Stimulated activated naive CD8-positive, alpha-beta T cell treated with anti-CD3 and anti-CD28 coated beads, Interleukin-15, amount 100 ng/mL, for 72 hours (primary cell): ENCODE measurements around the gene GPX3.
A peak's percentile ranks its signal among the peaks of the same experiment; 100 is the strongest.

Experiments used
- ATAC-seq: fragments of 150-1000 bp; cut with Tn5 transposase; 2 replicates; pipeline ENCODE4 v1.10.0; 2021; ENCODE audit warnings: mild to moderate bottlenecking, moderate library complexity
- DNase-seq, 2 donors: peaks; one replicate each; pipeline ENCODE4 v3.0.0; 2021 to 2022
- H3K27ac Mint-ChIP-seq, 2 donors: one replicate each; pipeline ENCODE4 v1.8.0; 2022; ENCODE audit warnings: mild to moderate bottlenecking in 2 of 2, mixed read lengths in 2 of 2, moderate library complexity in 2 of 2
- H3K27me3 Mint-ChIP-seq: one replicate; pipeline ENCODE4 v1.8.0; 2022; ENCODE audit warnings: mixed read lengths
- H3K4me1 Mint-ChIP-seq: one replicate; pipeline ENCODE4 v1.8.0; 2022; ENCODE audit warnings: mild to moderate bottlenecking, mixed read lengths
- H3K4me3 Mint-ChIP-seq, 2 donors: one replicate each; pipeline ENCODE4 v1.8.0; 2022; ENCODE audit warnings: mild to moderate bottlenecking in 2 of 2, mixed read lengths in 2 of 2, moderate library complexity in 1 of 2
- H3K9me3 Mint-ChIP-seq, 2 donors: one replicate each; pipeline ENCODE4 v1.8.0; 2022; ENCODE audit warnings: mixed read lengths in 2 of 2

The GPX3 gene

DNA sequence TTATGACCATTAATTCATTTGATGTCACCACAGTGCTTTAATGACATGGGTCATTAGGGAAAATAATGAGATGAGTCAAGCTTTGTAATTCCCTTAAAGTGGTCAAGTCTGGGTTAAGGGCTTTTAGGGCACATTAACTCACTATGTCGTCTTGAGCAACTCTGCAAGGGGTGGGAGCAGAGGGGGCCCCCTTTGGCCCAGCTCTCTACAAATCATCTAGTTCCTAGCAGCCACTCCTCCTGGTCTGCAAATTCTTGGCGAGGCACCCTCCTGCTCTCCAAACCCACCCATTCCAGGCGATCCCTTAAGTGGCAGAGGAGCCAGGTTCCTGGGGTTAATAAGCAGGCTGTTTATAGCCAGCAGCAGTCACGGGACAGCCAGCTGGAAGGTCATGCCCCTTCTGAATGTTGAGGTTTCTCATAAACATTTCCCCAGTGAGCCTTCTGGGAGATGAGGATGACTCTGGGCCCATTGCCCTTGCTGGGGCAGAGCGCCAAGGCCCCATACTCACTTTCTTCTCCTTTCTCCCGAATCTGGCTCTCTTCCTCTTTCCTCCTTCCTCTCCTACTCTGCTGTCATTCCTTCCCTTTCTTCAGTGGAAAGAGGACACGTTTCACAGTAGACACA is 14.3 kb upstream of the GPX3 start:
- no peaks in the 10 kb centered on the region for H3K4me1 Mint-ChIP-seq
- no peak overlapping the region for H3K4me3 Mint-ChIP-seq
- ATAC-seq (no peak), DNase-seq (no peak)
- peaks cover 9% of the 10 kb centered on the region for H3K27me3 Mint-ChIP-seq
- H3K27ac Mint-ChIP-seq = no peak overlapping the region
- no peaks in the 10 kb centered on the region for H3K9me3 Mint-ChIP-seq

DNA sequence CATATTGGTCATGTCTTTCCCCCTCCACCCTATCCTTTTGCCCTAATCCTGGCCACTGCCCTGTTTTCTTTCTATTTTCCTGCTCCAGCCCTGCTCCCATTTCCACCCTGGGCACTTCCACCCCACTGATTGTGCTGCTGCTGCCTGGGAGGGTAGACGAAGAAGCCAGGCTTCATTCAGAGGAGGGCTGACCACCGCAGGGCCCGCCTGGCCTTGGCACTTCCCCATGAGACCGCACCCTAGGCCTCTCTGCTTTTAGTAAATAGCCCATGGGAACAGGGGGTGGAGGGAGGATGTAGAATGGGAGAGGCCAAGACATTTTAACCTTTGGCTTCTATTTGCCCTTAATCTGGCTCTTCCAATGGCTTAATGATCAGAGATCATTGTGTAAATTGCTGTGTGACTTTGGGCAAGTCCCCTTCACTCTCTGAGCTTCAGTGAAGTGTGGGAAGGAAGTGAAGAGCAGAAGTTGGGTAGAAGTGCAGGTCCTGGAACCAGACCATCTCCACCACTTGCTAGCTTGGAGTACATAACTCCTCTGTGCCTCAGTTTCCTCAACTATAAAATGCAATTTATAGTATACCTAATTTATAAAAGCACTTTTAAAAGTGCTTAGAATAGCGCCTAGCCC is 13.6 kb upstream of the GPX3 start:
- no peak overlapping the region for H3K27ac Mint-ChIP-seq
- ATAC-seq = no peak
- H3K4me3 Mint-ChIP-seq = no peak overlapping the region
- H3K4me1 Mint-ChIP-seq = no peaks in the 10 kb centered on the region
- H3K9me3 Mint-ChIP-seq = no peaks in the 10 kb centered on the region
- DNase-seq = no peak
- H3K27me3 Mint-ChIP-seq = peaks cover 17% of the 10 kb centered on the region

DNA sequence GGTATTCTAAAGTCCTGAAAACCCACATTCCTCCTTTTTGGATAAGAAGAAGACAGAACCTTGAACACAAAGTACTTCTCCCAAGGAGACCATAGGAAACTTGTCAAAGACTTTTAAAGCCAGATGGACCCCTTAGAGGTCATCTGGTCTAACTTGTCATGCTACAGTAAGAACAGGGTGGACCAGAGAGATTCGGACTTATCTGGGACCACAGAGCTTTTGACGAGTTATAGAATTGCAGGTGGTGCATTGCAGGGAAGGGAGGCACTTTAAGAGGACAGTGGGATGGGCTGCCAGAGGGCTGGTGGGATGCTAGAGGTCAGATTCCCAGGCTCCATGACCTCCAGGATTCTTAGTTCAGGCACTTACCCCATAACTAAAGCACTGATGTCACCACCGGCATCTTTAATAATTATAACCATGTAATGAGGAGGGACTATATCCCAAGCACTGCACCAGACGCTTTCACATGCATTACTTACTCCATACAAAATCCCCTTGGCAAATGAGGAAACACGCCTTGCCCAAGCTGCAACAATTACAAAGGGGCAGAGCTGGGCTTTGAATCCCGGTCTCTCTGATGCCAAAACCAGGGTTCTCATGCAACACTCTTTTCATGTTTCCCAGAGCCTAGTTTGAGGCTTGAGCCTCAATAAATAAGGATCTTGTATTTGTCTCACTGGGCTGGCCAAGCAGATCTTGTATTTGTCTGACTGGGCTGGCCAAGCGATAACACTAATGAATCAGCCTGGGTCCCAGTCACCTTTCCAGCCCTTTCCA is 12.8 kb upstream of the GPX3 start:
- H3K4me3 Mint-ChIP-seq = no peak overlapping the region

DNA sequence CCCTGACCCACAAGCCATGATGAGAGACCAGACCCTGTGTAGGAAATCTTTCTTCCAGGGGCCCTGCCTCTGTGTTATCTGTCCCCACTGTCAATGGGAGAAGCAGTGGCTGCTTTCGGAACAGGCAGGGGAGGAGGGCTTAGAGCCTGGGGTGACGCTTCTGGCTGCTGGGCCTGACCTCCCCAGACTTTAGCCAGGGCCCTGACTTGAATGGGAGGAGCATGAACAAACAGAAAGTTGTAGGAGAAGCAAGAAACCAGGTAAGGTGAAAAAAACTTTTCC is 12.2 kb upstream of the GPX3 start:
- Mint-ChIP-seq H3K9me3 (no peaks in the 10 kb centered on the region), H3K4me3 (no peak overlapping the region), H3K27me3 (peaks cover 19% of the 10 kb centered on the region), H3K27ac (no peak overlapping the region), H3K4me1 (no peaks in the 10 kb centered on the region)
- DNase-seq (no peak), ATAC-seq (no peak)

More for the DNA sequence above, 12.8 kb upstream of the GPX3 start:
- Mint-ChIP-seq H3K4me1 (no peaks in the 10 kb centered on the region), H3K27ac (no peak overlapping the region), H3K9me3 (no peaks in the 10 kb centered on the region), H3K27me3 (peaks cover 19% of the 10 kb centered on the region)
- no peak for DNase-seq
- ATAC-seq = no peak

DNA sequence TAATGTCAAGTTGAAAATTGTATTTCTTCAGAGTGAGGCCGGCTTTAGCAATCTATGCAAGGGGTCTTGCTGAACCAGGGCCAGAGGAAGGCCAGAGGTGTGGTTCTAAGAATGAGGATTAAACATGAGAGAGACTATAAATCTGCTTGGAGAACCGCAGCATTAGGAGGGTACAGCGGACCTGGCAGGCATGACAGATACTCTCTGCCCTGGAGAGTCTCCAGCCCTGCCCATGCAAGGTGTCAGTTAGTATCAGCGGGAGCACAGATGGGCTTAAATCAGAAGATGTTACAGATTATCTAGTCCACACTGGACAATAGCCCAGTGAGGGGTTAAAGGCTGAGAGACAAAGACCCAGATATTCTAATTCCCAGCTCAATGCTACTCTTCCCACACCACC is 11.5 kb upstream of the GPX3 start:
- no peak for ATAC-seq
- Mint-ChIP-seq H3K4me3 (no peak overlapping the region), H3K9me3 (no peaks in the 10 kb centered on the region), H3K27ac (no peak overlapping the region), H3K4me1 (no peaks in the 10 kb centered on the region), H3K27me3 (peaks cover 19% of the 10 kb centered on the region)
- DNase-seq = no peak

DNA sequence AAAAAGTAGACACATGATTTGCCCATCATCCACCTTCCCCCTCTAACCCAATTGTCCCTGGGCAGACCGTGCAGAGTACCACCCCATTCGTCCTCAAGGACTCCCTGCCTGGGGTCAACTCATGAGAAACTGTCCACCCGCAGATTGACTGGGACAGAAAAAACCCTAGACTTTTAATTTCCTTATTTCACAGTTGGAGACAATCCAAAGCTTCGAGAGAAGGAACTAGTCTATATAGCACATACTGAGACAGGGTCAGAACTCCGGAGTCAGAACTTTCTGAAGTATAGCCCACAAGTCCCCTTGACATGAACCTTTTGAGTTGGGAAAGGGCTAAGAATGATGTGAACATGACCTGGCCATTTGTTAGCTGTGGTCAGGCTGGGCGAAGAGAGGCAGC is 7.5 kb upstream of the GPX3 start:
- H3K27ac Mint-ChIP-seq = no peak overlapping the region
- H3K4me1 Mint-ChIP-seq = no peaks in the 10 kb centered on the region
- no peaks in the 10 kb centered on the region for H3K9me3 Mint-ChIP-seq
- ATAC-seq (no peak), DNase-seq (no peak)
- no peak overlapping the region for H3K4me3 Mint-ChIP-seq
- peaks cover 14% of the 10 kb centered on the region for H3K27me3 Mint-ChIP-seq

DNA sequence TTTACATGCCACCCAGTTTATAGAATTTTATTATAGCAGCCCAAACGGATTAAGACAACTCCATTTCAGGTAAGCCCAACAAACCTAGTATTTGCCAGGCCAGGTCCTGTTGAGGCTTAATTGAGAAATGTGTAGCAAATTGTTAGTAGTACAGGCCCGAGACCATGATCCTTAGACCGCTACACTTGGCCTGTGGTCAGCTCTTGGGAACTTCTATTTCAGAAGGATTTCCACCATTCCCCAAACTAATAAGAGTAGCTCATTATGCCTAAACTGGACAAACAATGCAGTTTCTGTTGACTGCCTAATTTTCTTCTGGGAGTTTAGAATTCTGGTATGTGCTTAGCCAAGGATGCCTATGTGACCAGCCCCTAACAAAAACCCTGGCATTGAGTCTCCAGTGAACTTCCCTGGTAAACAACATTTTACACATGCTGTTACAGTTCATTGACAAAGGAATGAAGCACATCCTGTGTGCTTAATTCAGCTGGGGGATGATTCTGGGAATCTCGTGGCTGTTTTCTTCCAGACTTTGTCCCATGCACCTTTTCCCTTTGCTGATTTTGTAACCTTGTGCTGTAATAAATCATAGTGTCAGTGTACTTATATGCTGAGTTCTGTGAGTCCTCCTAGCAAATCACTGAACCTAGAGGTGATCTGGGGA is 5.6 kb upstream of the GPX3 start:
- H3K4me3 Mint-ChIP-seq = no peak overlapping the region
- H3K9me3 Mint-ChIP-seq = no peaks in the 10 kb centered on the region
- DNase-seq (no peak), ATAC-seq (no peak)
- H3K4me1 Mint-ChIP-seq = peaks cover 2% of the 10 kb centered on the region
- H3K27ac Mint-ChIP-seq = no peak overlapping the region
- peaks cover 19% of the 10 kb centered on the region for H3K27me3 Mint-ChIP-seq

DNA sequence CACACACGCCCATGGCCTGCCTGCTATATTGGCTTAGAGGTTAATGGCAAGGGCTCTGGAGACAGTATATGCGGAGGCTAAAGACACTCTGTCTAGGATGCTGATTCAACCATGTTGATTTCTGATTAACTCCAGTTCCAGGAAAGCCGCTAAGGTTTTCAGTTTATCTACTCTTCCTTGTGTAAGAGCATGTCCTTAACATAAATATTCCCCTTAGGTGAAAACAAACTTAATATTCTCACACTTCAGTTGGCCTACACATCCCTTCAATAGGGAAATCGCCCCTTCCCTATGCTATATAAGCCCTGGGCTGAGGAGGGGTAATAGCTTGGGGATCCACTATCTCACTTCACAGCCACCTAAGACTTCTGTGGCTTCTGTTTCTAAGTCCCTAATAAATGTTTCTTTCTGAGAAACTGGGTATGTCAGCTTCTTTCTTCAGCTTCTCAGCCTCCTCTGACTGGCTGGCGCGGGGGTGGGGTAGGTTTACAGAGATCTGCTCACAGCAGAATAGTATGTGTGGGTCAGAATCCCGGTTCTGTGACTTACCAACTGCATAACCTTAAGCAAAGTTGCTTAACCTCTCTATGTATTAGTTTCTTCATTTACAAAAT is 4.3 kb upstream of the GPX3 start:
- DNase-seq = no peak
- peaks cover 15% of the 10 kb centered on the region for H3K4me1 Mint-ChIP-seq
- H3K27ac Mint-ChIP-seq = no peak overlapping the region
- H3K4me3 Mint-ChIP-seq = no peak overlapping the region
- no peaks in the 10 kb centered on the region for H3K9me3 Mint-ChIP-seq
- peaks cover 28% of the 10 kb centered on the region for H3K27me3 Mint-ChIP-seq
- no peak for ATAC-seq

DNA sequence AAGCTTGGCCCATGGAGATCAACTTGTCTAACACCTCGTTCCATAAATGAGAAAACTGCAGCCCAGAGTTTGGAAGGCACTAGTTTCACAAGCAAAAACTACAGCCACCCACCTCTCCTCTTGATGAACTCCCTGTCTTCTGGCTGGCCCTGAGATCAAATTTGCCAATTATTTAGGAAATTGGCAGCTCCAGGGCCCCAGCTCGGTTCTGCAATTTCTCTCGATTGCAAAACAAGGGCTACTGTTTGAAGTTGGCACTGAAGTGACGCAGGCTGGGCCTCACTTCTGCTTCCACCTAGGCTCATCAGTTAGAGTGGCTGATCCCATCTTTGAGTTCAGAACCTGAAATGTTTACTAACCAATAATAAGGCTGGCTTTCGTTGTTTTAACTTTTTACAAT is 3.7 kb upstream of the GPX3 start:
- peaks cover 17% of the 10 kb centered on the region for H3K4me1 Mint-ChIP-seq
- no peak for ATAC-seq
- H3K27ac Mint-ChIP-seq = no peak overlapping the region
- no peak for DNase-seq
- H3K27me3 Mint-ChIP-seq = peaks cover 24% of the 10 kb centered on the region
- no peaks in the 10 kb centered on the region for H3K9me3 Mint-ChIP-seq
- no peak overlapping the region for H3K4me3 Mint-ChIP-seq

DNA sequence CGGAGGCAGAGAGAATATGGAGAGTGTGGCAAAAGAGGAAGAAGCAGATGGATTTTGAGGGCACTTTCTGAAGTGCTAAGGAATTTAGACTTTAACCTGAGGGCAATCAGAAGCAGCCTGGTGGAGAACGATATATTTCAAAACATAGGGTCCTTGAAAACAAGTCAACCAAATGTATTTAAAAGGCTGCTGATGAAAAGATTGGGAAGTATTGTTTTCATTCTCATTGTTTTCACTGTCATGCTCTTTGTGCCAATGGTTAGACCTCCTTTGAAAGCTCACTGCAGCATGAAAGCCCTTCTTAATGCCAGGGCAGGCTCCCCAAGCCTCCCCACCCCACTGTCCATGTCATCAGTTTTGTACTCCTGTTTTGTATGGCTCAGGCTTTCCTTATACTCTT is 2.5 kb upstream of the GPX3 start:
- ATAC-seq (no peak), DNase-seq (no peak)
- Mint-ChIP-seq H3K4me3 (no peak overlapping the region), H3K9me3 (no peaks in the 10 kb centered on the region), H3K4me1 (peaks cover 17% of the 10 kb centered on the region), H3K27me3 (peaks cover 21% of the 10 kb centered on the region), H3K27ac (no peak overlapping the region)

DNA sequence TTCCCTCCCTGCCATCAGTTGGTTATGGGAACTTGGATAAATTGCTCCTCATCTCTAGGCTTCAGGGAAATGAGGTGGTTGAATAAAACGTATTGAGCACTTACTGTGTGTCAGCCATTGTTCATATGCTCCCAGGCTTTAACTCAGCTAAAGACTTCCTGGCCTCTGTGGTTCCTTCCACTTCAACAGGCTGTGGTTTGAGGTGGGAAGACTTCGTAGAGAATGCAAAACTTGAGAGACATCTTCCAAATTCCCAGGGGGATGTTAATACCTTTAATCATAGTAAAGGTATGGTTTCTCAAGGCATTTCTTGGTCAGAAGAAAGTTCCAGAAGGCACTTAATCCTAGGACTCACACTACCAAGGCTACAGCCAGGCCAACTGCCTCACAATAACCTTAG is 1.5 kb upstream of the GPX3 start:
- no peak overlapping the region for H3K4me3 Mint-ChIP-seq
- no peaks in the 10 kb centered on the region for H3K9me3 Mint-ChIP-seq
- H3K27ac Mint-ChIP-seq = no peak overlapping the region
- ATAC-seq (no peak), DNase-seq (no peak)
- H3K4me1 Mint-ChIP-seq = peaks cover 17% of the 10 kb centered on the region
- H3K27me3 Mint-ChIP-seq = peaks cover 21% of the 10 kb centered on the region

DNA sequence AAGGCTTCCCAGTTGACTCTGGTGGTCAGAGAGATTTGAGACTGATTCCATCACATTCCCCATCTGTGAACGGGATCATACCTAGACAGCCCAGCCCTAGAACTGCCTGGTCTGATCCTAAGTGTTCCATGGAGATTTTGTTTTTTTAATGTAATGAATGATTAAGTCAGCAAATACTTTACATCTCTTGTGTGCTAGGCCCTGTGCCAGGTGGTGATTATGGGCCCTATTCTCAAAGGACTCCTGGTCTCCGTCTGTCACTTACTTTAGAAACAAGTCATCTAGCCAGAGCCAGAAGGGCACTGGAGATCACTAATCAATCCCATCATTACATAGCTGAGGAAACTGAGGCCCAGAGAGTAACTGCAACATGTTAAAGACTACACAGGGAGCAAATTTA is 1.1 kb upstream of the GPX3 start:
- Mint-ChIP-seq H3K4me1 (peaks cover 17% of the 10 kb centered on the region), H3K27me3 (peaks cover 21% of the 10 kb centered on the region), H3K27ac (no peak overlapping the region), H3K4me3 (no peak overlapping the region), H3K9me3 (no peaks in the 10 kb centered on the region)
- ATAC-seq = no peak
- no peak for DNase-seq

DNA sequence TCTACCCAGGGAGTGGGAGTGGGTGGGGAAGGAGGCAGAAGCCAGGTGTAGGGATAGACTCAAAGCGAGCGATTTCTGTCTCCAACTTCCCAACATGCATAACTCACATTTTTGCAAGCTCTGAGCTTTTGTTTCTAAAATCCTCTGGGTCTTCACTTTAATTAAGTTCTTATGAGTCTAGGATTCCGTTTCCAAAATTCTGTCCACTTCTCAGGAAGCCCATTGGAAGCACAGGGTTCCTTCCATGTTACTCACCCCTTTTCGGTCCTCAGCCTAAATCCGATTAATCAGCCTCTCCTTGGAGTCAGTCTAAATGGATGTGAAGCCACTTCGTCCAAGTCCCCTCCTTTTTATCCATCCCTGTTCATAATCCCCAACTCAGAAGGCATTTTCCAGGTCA is 1.4 kb downstream of the GPX3 start:
- Mint-ChIP-seq H3K27me3 (peaks cover 21% of the 10 kb centered on the region), H3K27ac (no peak overlapping the region), H3K4me1 (peaks cover 17% of the 10 kb centered on the region), H3K4me3 (no peak overlapping the region), H3K9me3 (no peaks in the 10 kb centered on the region)
- DNase-seq (no peak), ATAC-seq (no peak)

DNA sequence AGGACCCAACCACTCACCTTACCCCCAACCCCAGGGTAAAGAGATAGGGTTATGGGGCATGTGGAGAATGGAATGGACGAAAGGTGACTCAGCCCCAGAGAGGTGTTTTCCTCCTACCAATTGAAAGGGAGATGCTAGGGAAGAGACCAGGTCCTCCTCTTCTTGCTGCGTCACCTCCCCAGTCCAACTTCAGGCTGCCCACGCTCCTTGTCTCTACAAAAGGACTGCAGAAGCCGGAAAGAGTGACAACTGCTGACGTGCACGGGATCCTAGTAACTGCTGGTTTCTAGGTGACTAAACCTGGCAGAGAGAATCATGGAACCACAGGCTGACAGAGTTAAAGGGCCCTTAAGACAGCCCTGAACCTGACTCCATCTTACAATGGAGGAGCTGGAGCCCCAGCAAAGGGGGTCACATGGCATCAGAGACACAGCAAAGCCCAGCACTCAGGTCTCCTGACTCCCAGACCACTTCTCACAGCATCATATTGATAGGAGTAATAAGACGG is 2.2 kb downstream of the GPX3 start:
- no peaks in the 10 kb centered on the region for H3K9me3 Mint-ChIP-seq
- H3K27ac Mint-ChIP-seq = peak overlapping the region in 1 of 2 donors; percentile 56
- DNase-seq (no peak), ATAC-seq (no peak)
- peaks cover 21% of the 10 kb centered on the region for H3K27me3 Mint-ChIP-seq
- H3K4me1 Mint-ChIP-seq = peaks cover 17% of the 10 kb centered on the region
- H3K4me3 Mint-ChIP-seq = no peak overlapping the region

DNA sequence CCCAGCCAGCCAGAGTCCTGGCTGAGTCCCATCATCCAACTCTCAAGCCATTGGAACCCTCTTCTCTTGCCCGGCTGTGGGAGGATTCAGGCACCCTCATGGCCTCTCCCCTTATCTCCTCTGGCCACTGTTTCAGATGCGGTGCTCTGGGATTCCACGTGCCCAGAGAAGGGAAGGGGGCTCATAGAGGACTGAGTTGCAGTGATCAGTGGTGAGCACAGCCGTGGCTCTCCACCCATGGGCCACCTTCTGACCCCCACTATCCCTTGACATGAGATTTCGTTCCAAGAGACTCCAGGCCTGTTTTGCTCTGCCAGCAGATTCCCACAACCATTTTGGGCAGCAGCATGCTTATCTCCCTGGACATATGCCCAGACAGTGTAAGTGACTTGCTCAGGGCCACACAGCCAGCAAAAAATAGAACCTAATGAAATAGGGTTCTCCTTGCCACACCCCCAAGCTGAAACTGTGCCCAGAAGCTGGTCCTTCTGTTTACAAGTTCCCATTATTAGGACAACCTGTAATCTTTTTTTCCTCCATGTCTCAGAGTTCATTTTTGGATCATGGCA is 2.7 kb downstream of the GPX3 start:
- no peak for ATAC-seq
- no peak overlapping the region for H3K4me3 Mint-ChIP-seq
- H3K4me1 Mint-ChIP-seq = peaks cover 17% of the 10 kb centered on the region
- H3K27ac Mint-ChIP-seq = peak overlapping the region in 1 of 2 donors; percentile 89
- peaks cover 21% of the 10 kb centered on the region for H3K27me3 Mint-ChIP-seq
- no peaks in the 10 kb centered on the region for H3K9me3 Mint-ChIP-seq
- DNase-seq = no peak
